ENCODE results near the gene AMN.

Gene AMN

GRCh38 chr14:102897299-102898027, 25.0 kb upstream of the AMN start:
- no peak for TF ChIP-seq CTCF (IDR thresholded peaks at IDR 0.05; ENCODE audit: low read depth, low read length)
- no peak overlapping the region for H3K4me3 ChIP-seq (ENCODE audit: low read depth, low read length)
- no peaks in the 10 kb centered on the region for H3K9me3 ChIP-seq (ENCODE audit: severe bottlenecking)
- no peak overlapping the region for H3K27ac ChIP-seq
- peaks cover 6% of the 10 kb centered on the region for H3K36me3 ChIP-seq
- H3K27me3 ChIP-seq (ENCODE audit: insufficient read depth, low read depth, severe bottlenecking): no peaks in the 10 kb centered on the region
- no peak for DNase-seq

DNA sequence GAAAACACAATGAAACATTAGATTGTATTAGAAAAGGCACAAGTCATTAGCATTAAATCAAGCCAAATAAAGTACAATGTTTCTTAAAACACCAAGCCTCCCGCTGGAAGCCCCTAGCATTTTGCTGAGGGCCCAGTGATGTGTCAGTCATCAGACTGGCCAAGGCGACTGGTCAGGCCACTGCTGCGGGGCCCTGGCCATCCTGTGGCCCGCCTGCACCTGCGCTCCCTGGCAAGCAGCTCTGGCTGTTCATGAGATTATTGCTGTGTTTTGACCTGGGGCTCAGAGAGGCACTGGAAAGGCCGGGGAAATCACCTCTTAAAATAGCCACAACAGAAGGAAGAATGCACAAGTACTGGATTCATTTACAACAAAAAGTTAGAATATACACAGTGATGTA, 24.2 kb upstream of the AMN start:
- Histone ChIP-seq H3K27me3 (ENCODE audit: insufficient read depth, low read depth, severe bottlenecking) (no peaks in the 10 kb centered on the region), H3K36me3 (peaks cover 6% of the 10 kb centered on the region; the same call in 1 of the 2 replicates), H3K27ac (no peak overlapping the region), H3K9me3 (ENCODE audit: severe bottlenecking) (no peaks in the 10 kb centered on the region), H3K4me3 (ENCODE audit: low read depth, low read length) (no peak overlapping the region)
- DNase-seq: no peak
- no peak for TF ChIP-seq CTCF (IDR thresholded peaks at IDR 0.05; ENCODE audit: low read depth, low read length)

- no peak for DNase-seq
- peaks cover 10% of the 10 kb centered on the region; the same call in 1 of the 2 replicates for H3K36me3 ChIP-seq
- TF ChIP-seq CTCF (IDR thresholded peaks at IDR 0.05; ENCODE audit: low read depth, low read length): no peak
- no peaks in the 10 kb centered on the region for H3K27me3 ChIP-seq (ENCODE audit: insufficient read depth, low read depth, severe bottlenecking)
- no peak overlapping the region for H3K27ac ChIP-seq
- no peaks in the 10 kb centered on the region for H3K9me3 ChIP-seq (ENCODE audit: severe bottlenecking)
- no peak overlapping the region for H3K4me3 ChIP-seq (ENCODE audit: low read depth, low read length)
These were observed 23.5 kb upstream of the AMN start for GRCh38 chr14:102898776-102899515.

DNA sequence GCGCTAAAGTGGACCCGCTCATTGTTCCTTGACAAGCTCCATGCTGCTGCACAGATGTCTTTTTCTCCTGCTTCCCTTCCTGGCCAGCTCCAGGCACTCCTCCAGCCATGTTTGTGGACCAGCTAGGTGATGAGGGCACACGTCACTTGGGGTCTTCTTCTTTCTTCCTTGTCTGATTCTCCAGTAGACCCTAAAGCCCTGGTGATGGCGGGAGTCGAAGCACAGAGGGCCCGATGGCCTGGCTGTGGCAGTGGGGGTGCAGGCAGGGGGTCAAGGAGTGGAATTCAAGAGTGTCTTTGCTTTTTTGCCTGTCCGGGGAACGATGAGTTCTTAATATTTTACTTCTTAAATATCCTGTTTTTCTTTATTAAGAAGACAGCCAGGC, 23.0 kb upstream of the AMN start:
- H3K9me3 ChIP-seq (ENCODE audit: severe bottlenecking): no peaks in the 10 kb centered on the region
- no peak overlapping the region for H3K4me3 ChIP-seq (ENCODE audit: low read depth, low read length)
- no peaks in the 10 kb centered on the region for H3K27me3 ChIP-seq (ENCODE audit: insufficient read depth, low read depth, severe bottlenecking)
- TF ChIP-seq CTCF (IDR thresholded peaks at IDR 0.05; ENCODE audit: low read depth, low read length): no peak
- no peak overlapping the region for H3K27ac ChIP-seq
- peaks cover 13% of the 10 kb centered on the region; the same call in 1 of the 2 replicates for H3K36me3 ChIP-seq
- no peak for DNase-seq

DNA sequence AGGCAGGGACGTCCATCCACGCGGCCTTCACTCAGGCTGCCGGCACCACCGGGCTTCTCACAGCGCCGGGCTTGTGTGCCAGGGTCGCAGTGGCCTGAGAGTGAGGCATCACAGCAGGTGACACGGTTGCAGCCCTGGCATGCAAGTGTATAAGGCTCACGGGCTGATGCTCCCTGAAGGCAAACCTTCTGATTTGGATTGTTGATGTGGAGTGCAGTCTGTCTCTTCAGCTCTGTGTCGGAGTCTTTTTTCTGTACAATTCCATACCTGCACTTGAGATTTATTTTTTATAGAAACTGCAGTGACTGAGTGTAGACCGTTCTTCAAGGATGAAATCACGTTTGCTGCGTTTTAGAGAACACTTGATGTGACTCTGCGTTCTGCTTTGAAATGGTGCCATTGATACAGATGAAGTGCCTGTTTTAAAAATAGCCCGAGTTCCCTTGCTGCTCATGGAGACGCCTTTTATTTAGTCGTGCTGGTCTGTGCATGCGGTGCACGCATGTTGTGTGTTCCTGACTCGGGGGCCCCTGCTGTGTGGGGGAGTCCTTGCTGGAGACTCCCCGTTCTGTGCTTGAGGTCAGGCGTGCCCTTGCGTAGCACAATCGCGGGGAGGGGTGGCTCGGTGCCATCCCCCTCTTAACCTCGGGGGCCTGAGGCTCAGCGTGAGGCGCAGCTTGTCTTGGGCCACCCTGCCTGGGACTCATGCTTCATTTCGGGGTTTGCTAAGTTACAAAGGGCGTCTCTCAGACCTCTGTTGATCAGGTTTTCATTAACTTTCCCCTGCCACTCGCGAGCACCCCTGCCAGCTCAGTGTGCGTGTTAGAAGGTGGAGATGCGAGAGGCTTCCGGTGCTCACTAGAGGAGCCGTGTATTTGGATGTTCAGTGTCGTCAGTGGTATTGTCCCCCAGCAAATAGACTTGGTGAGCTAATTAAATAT, 21.6 kb upstream of the AMN start:
- no peaks in the 10 kb centered on the region for H3K27me3 ChIP-seq (ENCODE audit: insufficient read depth, low read depth, severe bottlenecking)
- H3K36me3 ChIP-seq: peaks cover 21% of the 10 kb centered on the region
- H3K27ac ChIP-seq: no peak overlapping the region
- no peak for TF ChIP-seq CTCF (IDR thresholded peaks at IDR 0.05; ENCODE audit: low read depth, low read length)
- H3K9me3 ChIP-seq (ENCODE audit: severe bottlenecking): no peaks in the 10 kb centered on the region
- no peak for DNase-seq
- H3K4me3 ChIP-seq (ENCODE audit: low read depth, low read length): no peak overlapping the region
